Measurements from ENCODE around the gene TMC8. TPM values are rescaled to one million over a fixed set of nuclear protein-coding genes. Genes with fewer than 3 reads are reported as not detected.

Gene TMC8
- total RNA-seq, 2 donors from 2014 or later = 102 to 124 TPM

GRCh38 chr17:78122216-78122930 lies 8.2 kb upstream of the TMC8 start:
- peak overlapping the region; percentile 78 to 85 for H3K4me3 Mint-ChIP-seq
- no peaks in the 10 kb centered on the region for H3K27me3 Mint-ChIP-seq (ENCODE audit: low read depth)
- H3K9me3 Mint-ChIP-seq = no peaks in the 10 kb centered on the region
- DNase-seq = no peak
- peaks cover 13 to 16% of the 10 kb centered on the region in 2 donors for H3K36me3 Mint-ChIP-seq (ENCODE audit: insufficient read depth in 2 of 2)
- no peak overlapping the region for H3K27ac Mint-ChIP-seq
- H3K4me1 Mint-ChIP-seq (ENCODE audit: low read depth) = peaks cover 73% of the 10 kb centered on the region
- ATAC-seq (replicated peaks in 1 of 2) = no peak

GRCh38 chr17:78122931-78123249 lies 7.7 kb upstream of the TMC8 start:
- ATAC-seq (replicated peaks in 1 of 2) = no peak
- H3K4me1 Mint-ChIP-seq (ENCODE audit: low read depth) = peaks cover 74% of the 10 kb centered on the region
- H3K27ac Mint-ChIP-seq = no peak overlapping the region
- no peaks in the 10 kb centered on the region for H3K9me3 Mint-ChIP-seq
- no peak for DNase-seq
- no peaks in the 10 kb centered on the region for H3K27me3 Mint-ChIP-seq (ENCODE audit: low read depth)
- peaks cover 13 to 16% of the 10 kb centered on the region in 2 donors for H3K36me3 Mint-ChIP-seq (ENCODE audit: insufficient read depth in 2 of 2)
- peak overlapping the region; percentile 78 to 85 for H3K4me3 Mint-ChIP-seq

GRCh38 chr17:78123258-78123929 lies 7.2 kb upstream of the TMC8 start:
- Mint-ChIP-seq H3K9me3 (no peaks in the 10 kb centered on the region), H3K27ac (no peak overlapping the region), H3K4me3 (peak overlapping the region; percentile 78 to 85)

GRCh38 chr17:78124081-78124835 lies 6.3 kb upstream of the TMC8 start:
- H3K27ac Mint-ChIP-seq = no peak overlapping the region
- peak overlapping the region; percentile 11 to 67 for H3K4me3 Mint-ChIP-seq
- H3K27me3 Mint-ChIP-seq (ENCODE audit: low read depth) = no peaks in the 10 kb centered on the region
- H3K4me1 Mint-ChIP-seq (ENCODE audit: low read depth) = peaks cover 75% of the 10 kb centered on the region
- H3K9me3 Mint-ChIP-seq = no peaks in the 10 kb centered on the region
- ATAC-seq (replicated peaks in 1 of 2) (no peak), DNase-seq (no peak)
- peaks cover 13 to 15% of the 10 kb centered on the region in 2 donors for H3K36me3 Mint-ChIP-seq (ENCODE audit: insufficient read depth in 2 of 2)

More at GRCh38 chr17:78123258-78123929, 7.2 kb upstream of the TMC8 start:
- Mint-ChIP-seq H3K36me3 (ENCODE audit: insufficient read depth in 2 of 2) (peaks cover 13 to 14% of the 10 kb centered on the region in 2 donors), H3K27me3 (ENCODE audit: low read depth) (no peaks in the 10 kb centered on the region), H3K4me1 (ENCODE audit: low read depth) (peaks cover 70% of the 10 kb centered on the region)
- DNase-seq (no peak), ATAC-seq (replicated peaks in 1 of 2) (no peak)

DNA sequence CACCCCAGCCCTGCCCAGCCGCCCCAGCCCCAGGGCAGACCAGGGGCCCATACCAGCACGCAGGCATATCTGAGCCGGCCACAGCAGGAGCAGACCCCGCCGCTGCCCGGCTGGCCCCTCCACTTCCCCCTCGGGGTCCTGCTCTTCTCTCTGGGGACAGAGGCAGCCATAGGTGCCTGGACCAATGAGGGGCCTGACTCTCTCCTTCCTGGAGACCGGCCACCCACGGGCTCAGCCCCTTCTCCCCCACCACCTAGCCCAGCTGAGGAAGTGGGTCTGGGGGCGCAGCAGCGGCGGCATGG lies 5.8 kb upstream of the TMC8 start:
- no peak for ATAC-seq (replicated peaks in 1 of 2)
- H3K27ac Mint-ChIP-seq = no peak overlapping the region
- peaks cover 13 to 15% of the 10 kb centered on the region in 2 donors for H3K36me3 Mint-ChIP-seq (ENCODE audit: insufficient read depth in 2 of 2)
- no peaks in the 10 kb centered on the region for H3K9me3 Mint-ChIP-seq
- H3K4me1 Mint-ChIP-seq (ENCODE audit: low read depth) = peaks cover 80% of the 10 kb centered on the region
- no peak for DNase-seq
- no peaks in the 10 kb centered on the region for H3K27me3 Mint-ChIP-seq (ENCODE audit: low read depth)
- H3K4me3 Mint-ChIP-seq = peak overlapping the region; percentile 92 to 94

DNA sequence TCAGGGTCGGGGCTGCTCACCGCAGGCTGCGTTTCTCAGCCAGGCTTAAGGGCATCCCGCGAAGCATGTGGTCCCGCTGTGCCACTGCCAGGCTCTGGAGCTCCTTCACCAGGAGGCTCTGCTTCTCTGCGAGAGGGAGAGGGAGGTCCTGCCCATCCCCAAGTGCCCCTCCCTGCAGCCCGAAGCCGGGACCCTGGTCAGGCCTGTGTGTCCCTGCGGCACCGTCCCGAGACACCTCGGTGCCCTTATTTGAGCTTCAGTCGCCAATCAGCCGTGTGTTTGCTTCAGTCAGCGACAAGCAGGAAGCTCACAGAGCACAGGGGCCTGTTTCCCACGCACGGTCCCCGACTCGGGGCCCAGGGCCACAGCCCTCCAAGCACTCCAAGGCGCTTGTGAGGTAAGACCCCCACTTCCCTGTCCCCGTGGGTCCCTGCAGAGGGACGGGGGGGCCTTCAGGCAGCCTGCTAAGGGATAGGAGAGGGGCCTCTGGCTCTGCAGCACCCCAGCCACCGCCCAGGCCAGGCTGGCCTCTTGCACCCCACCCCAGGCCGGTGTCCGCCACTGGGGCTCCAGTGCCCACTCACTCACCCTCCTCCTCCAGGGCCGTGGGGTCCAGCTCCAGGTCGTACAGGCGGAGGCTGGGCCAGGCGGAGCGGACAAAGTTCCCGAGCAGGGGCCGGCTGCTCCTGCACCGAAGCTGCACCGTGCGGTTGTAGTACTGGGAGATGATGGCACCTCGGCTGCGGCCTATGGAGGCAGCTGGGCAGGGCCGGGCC lies 5.2 kb upstream of the TMC8 start:
- Mint-ChIP-seq H3K27ac (no peak overlapping the region), H3K9me3 (no peaks in the 10 kb centered on the region), H3K4me1 (ENCODE audit: low read depth) (peaks cover 82% of the 10 kb centered on the region), H3K27me3 (ENCODE audit: low read depth) (no peaks in the 10 kb centered on the region), H3K4me3 (peak overlapping the region; percentile 92 to 94), H3K36me3 (ENCODE audit: insufficient read depth in 2 of 2) (peaks cover 12 to 15% of the 10 kb centered on the region in 2 donors)
- DNase-seq = peak; percentile 42 to 45
- ATAC-seq (replicated peaks in 1 of 2) = no peak

- DNase-seq = no peak
- Mint-ChIP-seq H3K27me3 (ENCODE audit: low read depth) (no peaks in the 10 kb centered on the region), H3K27ac (peak overlapping the region; percentile 70), H3K4me1 (ENCODE audit: low read depth) (peaks cover 80% of the 10 kb centered on the region), H3K9me3 (no peaks in the 10 kb centered on the region), H3K4me3 (peak overlapping the region; percentile 92 to 94), H3K36me3 (ENCODE audit: insufficient read depth in 2 of 2) (peaks cover 11 to 16% of the 10 kb centered on the region in 2 donors)
- no peak for ATAC-seq (replicated peaks in 1 of 2)
These were observed 4.3 kb upstream of the TMC8 start for GRCh38 chr17:78125976-78126894.

DNA sequence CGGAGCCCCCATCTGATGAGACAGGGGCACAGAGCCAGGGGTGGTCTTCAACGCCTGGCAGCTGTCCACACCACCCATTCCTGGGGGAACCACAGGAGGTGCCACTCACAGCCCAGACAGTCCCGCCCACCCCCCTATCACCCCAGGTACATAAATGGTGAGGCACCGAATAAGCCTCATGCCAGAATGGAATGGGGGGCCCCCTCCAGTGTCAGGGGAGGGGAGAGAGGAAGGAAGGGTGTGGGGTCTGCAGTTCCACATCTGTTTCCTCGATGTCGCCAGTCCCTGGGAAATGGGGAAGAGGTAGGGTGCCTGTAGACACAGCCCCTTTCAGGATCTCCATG lies 3.7 kb upstream of the TMC8 start:
- no peaks in the 10 kb centered on the region for H3K9me3 Mint-ChIP-seq
- H3K27me3 Mint-ChIP-seq (ENCODE audit: low read depth) = no peaks in the 10 kb centered on the region
- peaks cover 11 to 16% of the 10 kb centered on the region in 2 donors for H3K36me3 Mint-ChIP-seq (ENCODE audit: insufficient read depth in 2 of 2)
- peak overlapping the region; percentile 92 to 94 for H3K4me3 Mint-ChIP-seq
- peaks cover 74% of the 10 kb centered on the region for H3K4me1 Mint-ChIP-seq (ENCODE audit: low read depth)
- H3K27ac Mint-ChIP-seq = no peak overlapping the region
- DNase-seq = no peak
- no peak for ATAC-seq (replicated peaks in 1 of 2)

DNA sequence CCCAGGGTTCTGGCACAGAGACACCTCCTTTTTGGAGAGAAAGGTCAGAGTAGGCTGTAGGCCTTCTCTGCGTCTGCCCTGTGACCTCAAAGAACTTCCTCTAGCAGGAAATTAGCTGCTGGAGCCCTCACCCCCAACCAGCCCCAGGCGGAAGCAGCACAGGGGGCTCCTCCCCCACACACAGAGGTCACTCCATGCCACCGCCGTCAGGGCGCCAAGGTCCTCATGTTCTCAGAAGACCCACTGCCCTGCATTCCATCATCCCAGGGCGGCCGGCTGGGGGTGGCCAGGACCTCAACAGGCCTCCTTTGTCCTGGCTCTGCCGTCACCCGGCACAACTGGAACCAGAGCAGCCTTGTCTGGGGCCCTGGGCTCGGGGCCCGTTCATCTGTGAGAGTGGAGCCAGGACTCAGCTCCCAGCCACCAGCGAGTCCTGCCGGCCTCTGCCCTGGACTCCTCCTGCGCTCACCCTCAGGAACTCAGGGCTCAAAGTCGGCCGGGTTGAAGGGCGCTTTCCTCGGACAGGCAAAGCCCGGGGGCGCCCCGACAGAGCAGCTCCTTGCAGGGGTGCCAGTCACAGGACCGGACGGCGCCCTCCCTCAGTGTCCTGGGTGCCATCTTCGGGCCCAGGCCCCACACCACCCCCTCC lies 3.2 kb upstream of the TMC8 start:
- ATAC-seq (replicated peaks in 1 of 2) = peak; percentile 20 to 35
- Mint-ChIP-seq H3K9me3 (no peaks in the 10 kb centered on the region), H3K4me1 (ENCODE audit: low read depth) (peaks cover 69% of the 10 kb centered on the region), H3K27ac (no peak overlapping the region), H3K4me3 (peak overlapping the region; percentile 92 to 94), H3K36me3 (ENCODE audit: insufficient read depth in 2 of 2) (peaks cover 11 to 16% of the 10 kb centered on the region in 2 donors), H3K27me3 (ENCODE audit: low read depth) (no peaks in the 10 kb centered on the region)
- peak; percentile 76 to 78 for DNase-seq

- DNase-seq (no peak), ATAC-seq (replicated peaks in 1 of 2) (no peak)
- Mint-ChIP-seq H3K4me1 (ENCODE audit: low read depth) (peaks cover 69% of the 10 kb centered on the region), H3K9me3 (no peaks in the 10 kb centered on the region), H3K36me3 (ENCODE audit: insufficient read depth in 2 of 2) (peaks cover 8 to 17% of the 10 kb centered on the region in 2 donors), H3K27ac (no peak overlapping the region), H3K27me3 (ENCODE audit: low read depth) (no peaks in the 10 kb centered on the region), H3K4me3 (peak overlapping the region; percentile 92 to 94)
These were observed 2.6 kb upstream of the TMC8 start for GRCh38 chr17:78127888-78128550.

GRCh38 chr17:78128551-78129350 lies 1.8 kb upstream of the TMC8 start, which contains the start of gene TMC6:
TSS of gene TMC6 (minus strand) at chr17:78128755. CDS start at chr17:78126832, 1,923 bp downstream.
- Mint-ChIP-seq H3K4me3 (peak within 1 kb of the TSS; percentile 97), H3K27me3 (ENCODE audit: low read depth) (no peaks in the 10 kb centered on the region), H3K4me1 (ENCODE audit: low read depth) (peaks cover 69% of the 10 kb centered on the region), H3K36me3 (ENCODE audit: insufficient read depth in 2 of 2) (peaks cover 2 to 9% of the 10 kb centered on the region in 2 donors), H3K9me3 (no peaks in the 10 kb centered on the region), H3K27ac (peak within 1 kb of the TSS; percentile 91)
- DNase-seq = peak; percentile 78 to 79
- peak; percentile 26 to 30 for ATAC-seq (replicated peaks in 1 of 2)
